HG03108 (cell line): ENCODE data around the gene ARNT2.

Source experiments
- ATAC-seq: cut with Tn5 transposase; IDR thresholded peaks from one replicate; pipeline ENCODE4 v1.9.1; 2021; ENCODE audit warnings: moderate library complexity; ENCODE audit not compliant: unreplicated experiment

Gene ARNT2

GRCh38 chr15:80441041-80441440 is 36.9 kb downstream of the ARNT2 start:
- no peak for ATAC-seq

GRCh38 chr15:80441714-80442113 is 37.5 kb downstream of the ARNT2 start:
- ATAC-seq: no peak

GRCh38 chr15:80442728-80443403 is 38.7 kb downstream of the ARNT2 start:
- no peak for ATAC-seq

- ATAC-seq: no peak
Measured at GRCh38 chr15:80444680-80445251, 40.6 kb downstream of the ARNT2 start.

GRCh38 chr15:80445300-80446041 is 41.3 kb downstream of the ARNT2 start:
- no peak for ATAC-seq

GRCh38 chr15:80447077-80447476 is 42.9 kb downstream of the ARNT2 start:
- ATAC-seq: no peak

GRCh38 chr15:80449825-80450224 is 45.6 kb downstream of the ARNT2 start:
- ATAC-seq: no peak

- ATAC-seq: no peak
Measured at GRCh38 chr15:80450811-80451321, 46.7 kb downstream of the ARNT2 start.

- ATAC-seq: no peak
Measured at GRCh38 chr15:80452166-80452565, 48.0 kb downstream of the ARNT2 start.

- no peak for ATAC-seq
Measured at GRCh38 chr15:80455051-80455648, 51.0 kb downstream of the ARNT2 start.

GRCh38 chr15:80455668-80456442 is 51.7 kb downstream of the ARNT2 start:
- ATAC-seq: no peak

GRCh38 chr15:80456517-80457492 is 52.6 kb downstream of the ARNT2 start:
- no peak for ATAC-seq

GRCh38 chr15:80457896-80458295 is 53.7 kb downstream of the ARNT2 start:
- ATAC-seq: no peak

- ATAC-seq: no peak
Measured at GRCh38 chr15:80458580-80458979, 54.4 kb downstream of the ARNT2 start.

- ATAC-seq: no peak
Measured at GRCh38 chr15:80459380-80459779, 55.2 kb downstream of the ARNT2 start.

GRCh38 chr15:80459818-80460217 is 55.6 kb downstream of the ARNT2 start:
- ATAC-seq: no peak

GRCh38 chr15:80461356-80462095 is 57.3 kb downstream of the ARNT2 start:
- no peak for ATAC-seq

GRCh38 chr15:80462111-80462510 is 57.9 kb downstream of the ARNT2 start:
- no peak for ATAC-seq
